Natural killer cell (primary cell): ENCODE results near the gene DOC2A. TPM values are rescaled to one million over a fixed set of nuclear protein-coding genes. Genes with fewer than 3 reads are reported as not detected.

Experiments used
- ATAC-seq, 3 donors: fragments of 150-1000 bp in 2 of 3; fragments of 200-7000 bp in 1 of 3; cut with Tn5 transposase; 1 replicate in 1 of 3; 2 replicates in 2 of 3; pipeline ENCODE4 v1.10.0; 2021; ENCODE audit warnings: mild to moderate bottlenecking in 2 of 3, moderate library complexity in 2 of 3
- DNase-seq, 2 donors: peaks; one replicate each; pipeline versions ENCODE4 v3.0.0 to v3.0.0-alpha.2; 2013 to 2021; ENCODE audit warnings: mixed read lengths in 1 of 2
- H3K27ac ChIP-seq: one replicate; pipeline ENCODE4 v1.5.1; 2013; ENCODE audit warnings: mild to moderate bottlenecking, low read length
- H3K27me3 ChIP-seq: one replicate; pipeline ENCODE4 v1.6.1; 2013; ENCODE audit warnings: low read length; ENCODE audit not compliant: control insufficient read depth, insufficient read depth
- H3K36me3 ChIP-seq: one replicate; pipeline ENCODE4 v1.6.1; 2013; ENCODE audit warnings: low read length; ENCODE audit not compliant: control insufficient read depth, insufficient read depth
- H3K4me1 ChIP-seq: one replicate; pipeline ENCODE4 v1.6.1; 2013; ENCODE audit warnings: low read length; ENCODE audit not compliant: control insufficient read depth, insufficient read depth
- H3K4me3 ChIP-seq: one replicate; pipeline ENCODE4 v1.5.1; 2013; ENCODE audit warnings: low read length
- H3K9me3 ChIP-seq: one replicate; pipeline ENCODE4 v1.6.1; 2013; ENCODE audit warnings: low read length; ENCODE audit not compliant: control insufficient read depth, insufficient read depth
- H3K27ac Mint-ChIP-seq, 2 donors: one replicate each; pipeline ENCODE4 v1.8.0; 2022; ENCODE audit warnings: mild to moderate bottlenecking in 2 of 2, mixed read lengths in 2 of 2, moderate library complexity in 1 of 2
- H3K27me3 Mint-ChIP-seq, 2 donors: one replicate each; pipeline ENCODE4 v1.8.0; 2022; ENCODE audit warnings: low read depth in 2 of 2, mixed read lengths in 2 of 2
- H3K36me3 Mint-ChIP-seq: one replicate; pipeline ENCODE4 v1.8.0; 2022; ENCODE audit warnings: mixed read lengths
- H3K4me1 Mint-ChIP-seq, 2 donors: one replicate each; pipeline ENCODE4 v1.8.0; 2022; ENCODE audit warnings: mixed read lengths in 2 of 2
- H3K4me3 Mint-ChIP-seq: one replicate; pipeline ENCODE4 v1.8.0; 2022; ENCODE audit warnings: mild to moderate bottlenecking, moderate library complexity, mixed read lengths
- H3K9me3 Mint-ChIP-seq, 2 donors: one replicate each; pipeline ENCODE4 v1.8.0; 2022; ENCODE audit warnings: mixed read lengths in 2 of 2
- CTCF ChIP-seq: fragments of 200-600 bp; IDR thresholded peaks from one replicate; pipeline ENCODE4 v1.8.0; 2022; ENCODE audit warnings: antibody characterized with exemption
- WGBS: methylation state at CpG from one replicate; pipeline ENCODE4 v1.1.7; 2013; ENCODE audit warnings: missing lambda C conversion rate; ENCODE audit not compliant: insufficient coverage; 5-methylcytosine and 5-hydroxymethylcytosine counted together
- intact Hi-C: fragments of 100-400 bp; cut with micrococcal nuclease; formaldehyde crosslinking; loops from one replicate; pipeline ENCODE4 v1.14.2; 2022
- total RNA-seq, 4 donors: library from RNA; stranded (reverse); fragments of 120-200 nt in 1 of 4; gene quantifications; one replicate each; pipeline versions ENCODE4 v1.2.3 to v1.2.4, GENCODE V29; 2013 to 2022

DOC2A gene
- total RNA-seq, 3 donors from 2014 or later (not counting 1 experiment from before 2014, with no cell fraction given), result not detected

GRCh38 chr16:30026449-30026848 is 15.6 kb upstream of the DOC2A start:
- no peaks in the 10 kb centered on the region for H3K9me3 ChIP-seq
- Mint-ChIP-seq H3K9me3 (no peaks in the 10 kb centered on the region), H3K4me1 (peaks cover 1 to 21% of the 10 kb centered on the region in 2 donors), H3K27ac (no peak overlapping the region), H3K27me3 (peaks cover 31 to 32% of the 10 kb centered on the region in 2 donors), H3K36me3 (no peaks in the 10 kb centered on the region), H3K4me3 (no peak overlapping the region)
- ATAC-seq, result no peak
- H3K4me3 ChIP-seq, result no peak overlapping the region
- peaks cover 18% of the 10 kb centered on the region for H3K4me1 ChIP-seq
- H3K27me3 ChIP-seq, result peaks cover 20% of the 10 kb centered on the region
- intact Hi-C loops, result no loop called here
- no peak for DNase-seq
- no peaks in the 10 kb centered on the region for H3K36me3 ChIP-seq
- H3K27ac ChIP-seq, result no peak overlapping the region
- 95% methylated on average over 18 of the region's 18 CpGs for WGBS
- no peak for TF ChIP-seq CTCF

GRCh38 chr16:30025574-30025973 is 14.7 kb upstream of the DOC2A start:
- no peak overlapping the region for H3K27ac Mint-ChIP-seq
- Histone ChIP-seq H3K27me3 (peaks cover 17% of the 10 kb centered on the region), H3K27ac (no peak overlapping the region), H3K4me3 (no peak overlapping the region), H3K4me1 (peaks cover 18% of the 10 kb centered on the region), H3K9me3 (no peaks in the 10 kb centered on the region), H3K36me3 (no peaks in the 10 kb centered on the region)
- 67% methylated on average over 7 of the region's 7 CpGs for WGBS
- TF ChIP-seq CTCF, result no peak
- intact Hi-C loops, result no loop called here
- no peak overlapping the region for H3K4me3 Mint-ChIP-seq
- H3K36me3 Mint-ChIP-seq, result no peaks in the 10 kb centered on the region
- H3K4me1 Mint-ChIP-seq, result peaks cover 8 to 30% of the 10 kb centered on the region in 2 donors
- H3K27me3 Mint-ChIP-seq, result peaks cover 32 to 35% of the 10 kb centered on the region in 2 donors
- no peaks in the 10 kb centered on the region for H3K9me3 Mint-ChIP-seq
- no peak for ATAC-seq
- DNase-seq, result no peak

- Mint-ChIP-seq H3K27me3 (peaks cover 30 to 33% of the 10 kb centered on the region in 2 donors), H3K9me3 (no peaks in the 10 kb centered on the region), H3K27ac (no peak overlapping the region), H3K36me3 (no peaks in the 10 kb centered on the region), H3K4me3 (no peak overlapping the region), H3K4me1 (peaks cover 8 to 26% of the 10 kb centered on the region in 2 donors)
- Histone ChIP-seq H3K9me3 (no peaks in the 10 kb centered on the region), H3K27ac (no peak overlapping the region), H3K27me3 (peaks cover 14% of the 10 kb centered on the region), H3K4me1 (peaks cover 13% of the 10 kb centered on the region), H3K36me3 (no peaks in the 10 kb centered on the region), H3K4me3 (no peak overlapping the region)
- WGBS, result 82% methylated on average over 20 of the region's 20 CpGs
- DNase-seq (no peak), ATAC-seq (no peak)
- TF ChIP-seq CTCF, result no peak
- intact Hi-C loops, result no loop called here
Observed at GRCh38 chr16:30025156-30025555, 14.3 kb upstream of the DOC2A start.

- no peak for TF ChIP-seq CTCF
Observed at GRCh38 chr16:30024451-30024850, 13.6 kb upstream of the DOC2A start.

More at GRCh38 chr16:30024451-30024850, 13.6 kb upstream of the DOC2A start:
- no peaks in the 10 kb centered on the region for H3K9me3 ChIP-seq
- DNase-seq (no peak), ATAC-seq (no peak)
- peaks cover 9% of the 10 kb centered on the region for H3K27me3 ChIP-seq
- H3K9me3 Mint-ChIP-seq, result no peaks in the 10 kb centered on the region
- H3K27ac Mint-ChIP-seq, result no peak overlapping the region
- H3K36me3 ChIP-seq, result no peaks in the 10 kb centered on the region
- no peak overlapping the region for H3K27ac ChIP-seq
- no peak overlapping the region for H3K4me3 Mint-ChIP-seq
- intact Hi-C loops, result no loop called here
- peaks cover 23 to 26% of the 10 kb centered on the region in 2 donors for H3K27me3 Mint-ChIP-seq
- no peak overlapping the region for H3K4me3 ChIP-seq
- H3K4me1 Mint-ChIP-seq, result peaks cover 8 to 20% of the 10 kb centered on the region in 2 donors
- H3K36me3 Mint-ChIP-seq, result no peaks in the 10 kb centered on the region
- peaks cover 12% of the 10 kb centered on the region for H3K4me1 ChIP-seq
- 65% methylated on average over 16 of the region's 16 CpGs for WGBS
